ENCODE results near the gene VPS13C.
"Not testable (repeated sequence)": the region's sequence is repeated elsewhere in the genome, so short reads cannot be mapped to it uniquely, and the experiment has no call there.

Gene VPS13C

DNA sequence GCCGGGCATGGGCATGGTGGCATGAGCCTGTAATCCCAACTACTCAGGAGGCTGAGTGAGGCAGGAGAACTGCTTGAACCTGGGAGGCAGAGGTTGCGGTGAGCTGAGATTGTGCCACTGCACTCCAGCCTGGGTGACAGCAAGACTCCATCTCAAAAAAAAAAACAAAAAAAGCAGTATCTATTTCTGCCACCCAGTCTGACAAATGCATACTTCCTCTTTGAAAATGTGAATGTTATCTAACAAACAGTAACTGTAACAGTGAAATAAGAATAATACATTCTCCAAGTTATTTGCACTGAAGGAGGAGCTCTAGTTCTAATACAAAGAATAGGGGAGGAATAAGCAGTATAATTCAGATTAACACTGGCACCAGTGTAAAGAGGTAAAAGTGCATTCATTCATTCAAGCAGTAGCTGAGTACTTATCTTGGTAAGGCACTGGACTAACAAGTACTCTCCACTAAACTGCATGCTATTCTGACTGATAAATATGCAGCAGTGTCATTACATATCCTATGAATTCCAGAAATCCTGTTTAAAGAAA lies 12.9 kb downstream of the VPS13C start:
- Histone ChIP-seq H3K4me3 (ENCODE audit: low read length in 2 of 2) (no peak overlapping the region), H3K27me3 (ENCODE audit: control insufficient read depth in 1 of 2, insufficient read depth in 2 of 2, low read length in 2 of 2) (no peaks in the 10 kb centered on the region), H3K9me3 (ENCODE audit: control insufficient read depth in 2 of 2, low read length in 2 of 2) (no peaks in the 10 kb centered on the region), H3K9ac (ENCODE audit: low read length in 2 of 2) (no peak overlapping the region), H3K36me3 (ENCODE audit: control insufficient read depth in 2 of 2, insufficient read depth in 2 of 2, low read length in 2 of 2) (no peaks in the 10 kb centered on the region), H3K4me1 (ENCODE audit: control insufficient read depth, insufficient read depth, low read length) (peaks cover 3% of the 10 kb centered on the region), H3K27ac (ENCODE audit: low read length) (no peak overlapping the region)

DNA sequence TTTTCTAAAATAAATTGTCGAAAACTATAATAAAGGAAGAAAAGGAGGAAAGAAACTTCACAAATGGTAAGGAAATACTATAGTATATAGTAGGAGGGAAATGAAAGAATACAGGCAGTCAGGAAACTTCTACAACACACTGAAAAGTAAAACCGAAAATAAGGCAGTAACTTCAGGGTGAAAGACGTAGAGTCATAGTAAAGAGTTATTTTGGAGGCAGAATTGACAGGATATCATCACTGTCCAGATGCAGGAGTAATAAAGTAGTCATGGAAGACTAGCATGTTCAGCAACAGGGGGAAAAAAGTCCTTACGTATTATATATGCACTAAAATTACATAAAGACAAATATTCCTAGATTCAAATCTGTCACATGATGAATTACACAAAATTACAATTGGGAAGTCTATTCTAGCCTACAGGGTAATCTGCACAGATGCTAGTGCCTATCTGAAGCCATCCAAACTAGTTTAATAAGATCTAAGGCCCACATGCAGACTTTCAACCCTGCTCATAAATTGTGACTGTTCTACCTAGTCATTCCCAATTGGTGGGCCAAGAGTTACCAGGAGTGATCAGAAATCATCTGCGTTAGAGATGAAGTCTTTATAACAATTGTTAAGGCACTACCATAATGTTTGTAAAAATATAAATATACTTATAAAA lies 14.0 kb downstream of the VPS13C start:
- Histone ChIP-seq H3K36me3 (ENCODE audit: control insufficient read depth in 2 of 2, insufficient read depth in 2 of 2, low read length in 2 of 2) (no peaks in the 10 kb centered on the region), H3K4me3 (ENCODE audit: low read length in 2 of 2) (no peak overlapping the region), H3K27me3 (ENCODE audit: control insufficient read depth in 1 of 2, insufficient read depth in 2 of 2, low read length in 2 of 2) (no peaks in the 10 kb centered on the region), H3K27ac (ENCODE audit: low read length) (no peak overlapping the region), H3K4me1 (ENCODE audit: control insufficient read depth, insufficient read depth, low read length) (no peaks in the 10 kb centered on the region), H3K9ac (ENCODE audit: low read length in 2 of 2) (no peak overlapping the region), H3K9me3 (ENCODE audit: control insufficient read depth in 2 of 2, low read length in 2 of 2) (no peaks in the 10 kb centered on the region)

GRCh38 chr15:62035256-62035924 lies 24.9 kb downstream of the VPS13C start:
- H3K4me1 ChIP-seq (ENCODE audit: control insufficient read depth, insufficient read depth, low read length) = no peaks in the 10 kb centered on the region
- H3K27me3 ChIP-seq (ENCODE audit: control insufficient read depth in 1 of 2, insufficient read depth in 2 of 2, low read length in 2 of 2) = no peaks in the 10 kb centered on the region
- no peaks in the 10 kb centered on the region for H3K36me3 ChIP-seq (ENCODE audit: control insufficient read depth in 2 of 2, insufficient read depth in 2 of 2, low read length in 2 of 2)
- no peak overlapping the region for H3K9ac ChIP-seq (ENCODE audit: low read length in 2 of 2)
- H3K4me3 ChIP-seq (ENCODE audit: low read length in 2 of 2) = no peak overlapping the region
- H3K9me3 ChIP-seq (ENCODE audit: control insufficient read depth in 2 of 2, low read length in 2 of 2) = no peaks in the 10 kb centered on the region
- no peak overlapping the region for H3K27ac ChIP-seq (ENCODE audit: low read length)

DNA sequence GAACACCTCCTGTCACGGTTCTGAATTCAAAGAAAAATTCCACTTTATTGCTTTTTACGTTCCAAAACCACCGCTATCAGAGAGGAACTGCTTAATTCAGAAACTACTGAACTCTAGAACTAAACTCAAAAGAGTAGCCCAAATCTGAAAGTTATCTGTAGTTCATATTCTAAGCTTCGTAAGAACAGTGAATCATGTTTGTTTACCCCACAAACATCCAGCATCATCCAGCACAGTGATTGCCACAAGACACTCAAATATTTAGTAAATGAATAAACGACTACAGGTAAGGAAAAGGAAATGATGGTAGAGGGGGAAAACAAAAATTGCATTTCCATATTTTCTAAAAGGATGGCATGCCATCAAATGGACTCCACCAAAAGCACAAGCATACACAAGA lies 32.3 kb downstream of the VPS13C start:
- no peak overlapping the region for H3K27ac ChIP-seq (ENCODE audit: low read length)
- no peaks in the 10 kb centered on the region for H3K36me3 ChIP-seq (ENCODE audit: control insufficient read depth in 2 of 2, insufficient read depth in 2 of 2, low read length in 2 of 2)
- no peak overlapping the region for H3K4me3 ChIP-seq (ENCODE audit: low read length in 2 of 2)
- no peaks in the 10 kb centered on the region for H3K4me1 ChIP-seq (ENCODE audit: control insufficient read depth, insufficient read depth, low read length)
- H3K9me3 ChIP-seq (ENCODE audit: control insufficient read depth in 2 of 2, low read length in 2 of 2) = no peaks in the 10 kb centered on the region
- no peaks in the 10 kb centered on the region for H3K27me3 ChIP-seq (ENCODE audit: control insufficient read depth in 1 of 2, insufficient read depth in 2 of 2, low read length in 2 of 2)
- no peak overlapping the region for H3K9ac ChIP-seq (ENCODE audit: low read length in 2 of 2)

DNA sequence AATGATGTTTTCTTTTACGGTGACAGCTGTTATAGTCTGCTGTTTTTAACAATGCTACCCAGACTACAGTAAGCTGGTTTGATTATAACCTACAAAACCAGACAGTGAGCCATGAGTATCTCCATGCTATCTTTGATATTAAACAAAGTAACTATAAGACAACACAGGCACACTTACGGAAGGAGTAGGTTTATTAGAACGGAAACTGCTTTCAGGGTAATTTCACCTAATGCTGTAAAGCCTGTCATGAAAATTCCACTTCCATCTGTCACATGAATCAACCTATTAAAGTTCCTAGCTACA lies 33.0 kb downstream of the VPS13C start:
- Histone ChIP-seq H3K27me3 (ENCODE audit: control insufficient read depth in 1 of 2, insufficient read depth in 2 of 2, low read length in 2 of 2) (no peaks in the 10 kb centered on the region), H3K4me3 (ENCODE audit: low read length in 2 of 2) (no peak overlapping the region), H3K9ac (ENCODE audit: low read length in 2 of 2) (no peak overlapping the region), H3K9me3 (ENCODE audit: control insufficient read depth in 2 of 2, low read length in 2 of 2) (no peaks in the 10 kb centered on the region), H3K27ac (ENCODE audit: low read length) (no peak overlapping the region), H3K4me1 (ENCODE audit: control insufficient read depth, insufficient read depth, low read length) (no peaks in the 10 kb centered on the region), H3K36me3 (ENCODE audit: control insufficient read depth in 2 of 2, insufficient read depth in 2 of 2, low read length in 2 of 2) (no peaks in the 10 kb centered on the region)

DNA sequence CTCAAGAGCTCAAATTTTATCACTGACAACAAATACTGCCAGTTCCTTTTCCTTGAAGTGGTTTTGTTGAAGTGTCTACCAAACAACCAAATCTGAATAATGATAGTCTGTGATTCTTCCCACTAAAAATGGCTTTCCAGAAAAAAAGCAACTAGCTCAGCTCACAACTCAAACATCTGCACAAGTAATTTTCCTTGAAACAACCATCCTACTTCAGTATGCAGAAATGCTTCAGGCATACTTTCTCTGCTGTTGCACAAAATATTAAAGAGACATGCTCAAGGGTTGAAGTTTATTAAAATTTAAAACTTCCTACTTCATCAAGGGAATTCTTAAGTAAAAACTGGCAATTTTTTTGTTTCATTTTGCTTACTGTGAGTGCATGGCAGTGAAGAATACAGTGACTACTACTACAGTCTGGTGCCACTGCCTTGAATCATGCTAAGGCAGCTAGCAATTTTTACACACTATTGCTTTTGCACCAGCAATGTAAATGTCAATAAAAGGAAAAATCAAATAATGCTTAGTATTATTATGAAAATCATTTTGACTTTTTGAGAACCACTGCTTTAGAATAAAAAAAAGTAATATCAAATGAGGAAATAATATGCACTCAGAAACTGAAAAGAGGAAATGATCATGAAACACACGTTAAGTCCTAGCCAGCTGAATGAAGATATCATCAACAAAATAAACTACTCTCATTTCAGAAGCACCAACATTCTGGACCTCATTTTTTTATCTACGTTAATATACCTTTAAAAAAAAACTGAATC lies 33.6 kb downstream of the VPS13C start:
- Histone ChIP-seq H3K4me3 (ENCODE audit: low read length in 2 of 2) (no peak overlapping the region), H3K36me3 (ENCODE audit: control insufficient read depth in 2 of 2, insufficient read depth in 2 of 2, low read length in 2 of 2) (no peaks in the 10 kb centered on the region), H3K9ac (ENCODE audit: low read length in 2 of 2) (no peak overlapping the region), H3K9me3 (ENCODE audit: control insufficient read depth in 2 of 2, low read length in 2 of 2) (no peaks in the 10 kb centered on the region), H3K27me3 (ENCODE audit: control insufficient read depth in 1 of 2, insufficient read depth in 2 of 2, low read length in 2 of 2) (no peaks in the 10 kb centered on the region), H3K4me1 (ENCODE audit: control insufficient read depth, insufficient read depth, low read length) (no peaks in the 10 kb centered on the region), H3K27ac (ENCODE audit: low read length) (no peak overlapping the region)

DNA sequence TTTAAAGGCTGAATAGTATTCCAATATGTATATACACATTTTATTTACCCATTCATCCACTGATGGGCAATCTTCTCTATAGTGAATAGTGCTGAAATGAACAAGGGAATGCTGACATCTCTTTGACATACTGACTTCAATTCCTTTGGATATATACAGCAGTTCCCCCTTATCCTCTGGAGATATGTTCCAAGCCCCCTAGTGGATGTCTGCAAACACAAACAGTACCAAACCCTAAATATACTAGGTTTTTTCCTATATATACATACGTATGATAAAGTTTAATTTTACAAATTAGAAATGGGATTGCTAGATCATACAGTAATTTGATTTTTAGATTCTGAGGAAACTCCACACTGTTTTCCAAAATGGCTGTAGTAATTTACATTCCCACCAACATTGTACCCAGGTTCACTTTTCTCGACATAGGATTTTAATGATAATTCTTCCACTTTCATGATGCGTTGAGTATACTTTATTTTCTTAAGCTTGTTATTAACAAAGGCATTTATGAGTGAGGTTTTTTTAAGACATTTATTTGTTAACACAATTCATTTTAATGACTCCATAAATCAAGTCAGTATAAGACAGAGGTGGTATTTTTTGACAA lies 38.2 kb downstream of the VPS13C start:
- Histone ChIP-seq H3K4me1 (ENCODE audit: control insufficient read depth, insufficient read depth, low read length) (no peaks in the 10 kb centered on the region), H3K27me3 (ENCODE audit: control insufficient read depth in 1 of 2, insufficient read depth in 2 of 2, low read length in 2 of 2) (no peaks in the 10 kb centered on the region), H3K9ac (ENCODE audit: low read length in 2 of 2) (no peak overlapping the region), H3K27ac (ENCODE audit: low read length) (no peak overlapping the region), H3K36me3 (ENCODE audit: control insufficient read depth in 2 of 2, insufficient read depth in 2 of 2, low read length in 2 of 2) (peaks cover 0 to 7% of the 10 kb centered on the region in 2 donors), H3K9me3 (ENCODE audit: control insufficient read depth in 2 of 2, low read length in 2 of 2) (no peaks in the 10 kb centered on the region), H3K4me3 (ENCODE audit: low read length in 2 of 2) (no peak overlapping the region)

- Histone ChIP-seq H3K27ac (ENCODE audit: low read length) (no peak overlapping the region), H3K4me1 (ENCODE audit: control insufficient read depth, insufficient read depth, low read length) (no peaks in the 10 kb centered on the region), H3K27me3 (ENCODE audit: control insufficient read depth in 1 of 2, insufficient read depth in 2 of 2, low read length in 2 of 2) (no peaks in the 10 kb centered on the region), H3K9ac (ENCODE audit: low read length in 2 of 2) (no peak overlapping the region), H3K9me3 (ENCODE audit: control insufficient read depth in 2 of 2, low read length in 2 of 2) (no peaks in the 10 kb centered on the region), H3K36me3 (ENCODE audit: control insufficient read depth in 2 of 2, insufficient read depth in 2 of 2, low read length in 2 of 2) (peaks cover 0 to 7% of the 10 kb centered on the region in 2 donors), H3K4me3 (ENCODE audit: low read length in 2 of 2) (no peak overlapping the region)
These were observed 39.6 kb downstream of the VPS13C start for GRCh38 chr15:62020576-62021160.

DNA sequence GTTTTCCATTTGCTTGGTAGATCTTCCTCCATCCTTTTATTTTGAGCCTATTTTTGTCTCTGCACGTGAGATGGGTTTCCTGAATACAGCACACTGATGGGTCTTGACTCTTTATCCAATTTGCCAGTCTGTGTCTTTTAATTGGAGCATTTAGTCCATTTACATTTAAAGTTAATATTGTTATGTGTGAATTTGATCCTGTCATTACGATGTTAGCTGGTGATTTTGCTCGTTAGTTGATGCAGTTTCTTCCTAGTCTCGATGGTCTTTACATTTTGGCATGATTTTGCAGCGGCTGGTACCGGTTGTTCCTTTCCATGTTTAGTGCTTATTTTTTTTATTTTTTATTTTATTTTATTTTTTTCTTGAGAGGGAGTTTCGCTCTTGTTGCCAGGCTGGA lies 54.9 kb downstream of the VPS13C start:
- not testable (repeated sequence) for H3K27me3 ChIP-seq (ENCODE audit: control insufficient read depth in 1 of 2, insufficient read depth in 2 of 2, low read length in 2 of 2); H3K4me1 ChIP-seq (ENCODE audit: control insufficient read depth, insufficient read depth, low read length); H3K9me3 ChIP-seq (ENCODE audit: control insufficient read depth in 2 of 2, low read length in 2 of 2); H3K9ac ChIP-seq (ENCODE audit: low read length in 2 of 2); H3K4me3 ChIP-seq (ENCODE audit: low read length in 2 of 2); H3K27ac ChIP-seq (ENCODE audit: low read length)
- peaks cover 7 to 11% of the 10 kb centered on the region in 2 donors for H3K36me3 ChIP-seq (ENCODE audit: control insufficient read depth in 2 of 2, insufficient read depth in 2 of 2, low read length in 2 of 2)

DNA sequence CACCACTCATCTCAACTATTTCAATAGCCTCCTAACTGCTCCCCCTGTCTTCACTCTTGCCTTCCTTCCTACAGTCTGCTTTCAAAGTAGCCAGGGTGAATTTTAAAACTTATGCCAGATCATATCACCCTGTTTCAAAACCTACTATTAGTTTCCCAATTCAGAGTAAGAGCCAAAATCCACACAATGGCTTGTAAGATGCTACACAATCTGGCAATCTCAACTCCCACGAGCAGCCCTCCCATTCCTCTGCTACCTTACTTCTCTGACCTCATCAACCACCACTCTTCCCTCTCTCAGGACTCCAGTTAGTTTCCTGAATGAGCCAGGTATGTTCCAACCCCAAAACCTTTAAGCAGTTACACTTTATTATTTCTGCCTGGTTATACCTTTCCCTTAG lies 62.5 kb downstream of the VPS13C start:
- no peaks in the 10 kb centered on the region for H3K27me3 ChIP-seq (ENCODE audit: control insufficient read depth in 1 of 2, insufficient read depth in 2 of 2, low read length in 2 of 2)
- H3K9me3 ChIP-seq (ENCODE audit: control insufficient read depth in 2 of 2, low read length in 2 of 2) = no peaks in the 10 kb centered on the region
- H3K4me1 ChIP-seq (ENCODE audit: control insufficient read depth, insufficient read depth, low read length) = no peaks in the 10 kb centered on the region
- H3K4me3 ChIP-seq (ENCODE audit: low read length in 2 of 2) = no peak overlapping the region
- H3K36me3 ChIP-seq (ENCODE audit: control insufficient read depth in 2 of 2, insufficient read depth in 2 of 2, low read length in 2 of 2) = peaks cover 0 to 6% of the 10 kb centered on the region in 2 donors
- no peak overlapping the region for H3K27ac ChIP-seq (ENCODE audit: low read length)
- H3K9ac ChIP-seq (ENCODE audit: low read length in 2 of 2) = no peak overlapping the region
